Measurements from ENCODE around the gene HECA. TPM values are rescaled to one million over a fixed set of nuclear protein-coding genes. Genes with fewer than 3 reads are reported as not detected.

The HECA gene
- total RNA-seq, 2 experiments from 2014 or later: 73.3 to 78.2 TPM

DNA sequence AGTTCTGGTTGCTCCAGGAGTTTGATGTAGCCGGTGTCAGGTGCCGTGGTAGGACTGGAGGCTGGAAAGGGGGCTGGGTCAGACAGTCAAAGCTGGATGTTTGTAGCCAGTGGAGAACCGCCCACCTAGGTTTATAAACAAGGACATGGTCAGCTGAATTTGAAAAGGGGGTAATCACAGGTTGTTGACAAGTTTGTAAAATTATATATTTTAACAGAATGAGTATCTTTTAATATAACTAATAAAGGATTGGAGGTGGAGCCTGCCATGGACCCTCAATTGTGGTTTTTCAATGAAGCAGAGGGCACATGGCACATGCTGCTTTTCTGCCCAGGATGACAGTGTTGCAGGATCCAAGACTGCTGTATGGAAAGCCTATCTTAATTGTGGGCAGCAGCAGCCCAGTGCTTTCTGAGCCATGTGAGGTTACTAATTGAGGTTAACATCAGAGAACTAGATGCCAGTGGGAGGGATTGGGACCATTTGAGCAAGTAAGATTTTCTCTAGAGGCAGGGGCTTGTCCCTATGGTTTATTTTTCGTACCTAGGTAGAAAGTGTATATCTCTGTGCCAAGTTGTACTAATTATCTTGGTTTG, 9.7 kb downstream of the HECA start:
- ATAC-seq (ENCODE audit: low read depth): peak; percentile 27
- POLR2A ChIA-PET: interaction anchor here (0.7 to 3.0 kb wide), 5 partner anchors 10 to 25 kb away, joined by 3 to 16 read pairs (median 3); no protein-coding TSS in a partner anchor
- DNase-seq: no peak
- H3K27ac Mint-ChIP-seq: peak overlapping the region; percentile 65
- peaks cover 65% of the 10 kb centered on the region for H3K4me1 Mint-ChIP-seq
- peaks cover 13% of the 10 kb centered on the region for H3K36me3 Mint-ChIP-seq
- peak overlapping the region; percentile 56 for H3K4me3 Mint-ChIP-seq
- H3K27me3 Mint-ChIP-seq: no peaks in the 10 kb centered on the region
- no peaks in the 10 kb centered on the region for H3K9me3 Mint-ChIP-seq

DNA sequence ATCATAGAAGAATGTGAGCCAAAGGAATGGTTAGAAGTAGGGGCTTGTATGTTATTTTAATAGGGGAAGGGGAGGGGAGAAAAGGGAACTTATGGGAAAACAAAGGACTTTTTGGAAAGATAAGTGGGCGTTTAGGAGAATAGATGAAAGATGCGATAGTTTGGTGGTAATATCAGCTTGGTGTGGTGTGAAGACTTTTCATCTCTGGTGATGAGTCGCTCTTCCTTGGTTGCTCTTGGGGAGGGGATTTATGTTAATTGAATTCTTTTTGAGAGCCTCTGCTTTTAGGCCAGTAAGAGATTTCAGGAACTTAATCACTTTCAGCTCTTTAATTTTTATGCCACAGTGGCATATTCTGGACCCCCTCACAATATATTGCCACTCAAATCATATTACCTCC, 10.8 kb downstream of the HECA start:
- Mint-ChIP-seq H3K27me3 (no peaks in the 10 kb centered on the region), H3K4me3 (peak overlapping the region; percentile 56), H3K36me3 (peaks cover 13% of the 10 kb centered on the region), H3K4me1 (peaks cover 65% of the 10 kb centered on the region), H3K9me3 (no peaks in the 10 kb centered on the region), H3K27ac (peak overlapping the region; percentile 65)
- POLR2A ChIA-PET: interaction anchor here (0.7 to 3.0 kb wide), 4 partner anchors 8 to 24 kb away, joined by 3 to 16 read pairs (median 8); no protein-coding TSS in a partner anchor
- DNase-seq: no peak
- ATAC-seq (ENCODE audit: low read depth): no peak

DNA sequence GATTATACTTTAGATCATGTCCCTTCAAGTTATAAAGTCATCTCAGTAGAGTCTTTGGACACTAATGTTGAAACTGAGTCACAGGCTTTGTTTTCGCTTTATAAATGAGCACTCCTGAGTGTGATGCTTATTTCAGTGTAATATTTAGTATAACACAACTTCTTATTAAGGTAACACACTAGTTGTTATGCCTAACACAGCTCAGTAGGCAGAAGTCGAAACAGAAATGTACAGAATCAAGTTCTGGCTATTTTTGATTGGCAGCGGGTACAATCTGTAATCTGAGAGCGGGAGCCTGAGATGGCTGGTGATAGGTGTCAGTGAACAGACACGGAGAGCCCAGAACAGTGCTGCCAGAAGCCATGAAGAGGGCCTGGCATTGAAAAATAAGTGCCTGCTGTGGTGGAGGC, 11.4 kb downstream of the HECA start:
- DNase-seq (no peak), ATAC-seq (ENCODE audit: low read depth) (peak; percentile 9)
- Mint-ChIP-seq H3K4me3 (peak overlapping the region; percentile 56), H3K27me3 (no peaks in the 10 kb centered on the region), H3K9me3 (no peaks in the 10 kb centered on the region), H3K36me3 (peaks cover 12% of the 10 kb centered on the region), H3K27ac (peak overlapping the region; percentile 77), H3K4me1 (peaks cover 70% of the 10 kb centered on the region)
- POLR2A ChIA-PET: interaction anchor here (0.7 to 3.0 kb wide), 4 partner anchors 9 to 15 kb away, joined by 4 to 16 read pairs (median 8); no protein-coding TSS in a partner anchor

DNA sequence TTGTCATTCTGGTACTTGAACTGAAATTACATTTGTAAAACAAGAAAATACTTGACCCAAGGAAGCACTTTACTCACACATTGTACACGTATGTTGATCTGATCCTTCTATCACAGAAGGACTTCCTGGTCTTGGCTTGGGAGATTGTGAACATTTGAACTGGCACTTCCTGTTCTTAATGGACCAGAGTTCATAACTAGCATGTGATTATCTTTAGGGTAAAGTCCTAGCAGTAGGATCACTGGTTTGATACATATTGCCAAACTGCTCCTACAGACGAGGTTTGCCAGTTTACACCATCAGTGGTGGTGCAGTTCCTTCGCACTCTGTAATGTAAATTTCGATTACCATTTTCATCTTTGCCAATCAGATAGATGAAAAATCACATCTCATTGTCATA, 12.7 kb downstream of the HECA start:
- H3K4me1 Mint-ChIP-seq: peaks cover 80% of the 10 kb centered on the region
- DNase-seq: no peak
- POLR2A ChIA-PET: no interaction called here
- no peak for ATAC-seq (ENCODE audit: low read depth)
- peak overlapping the region; percentile 56 for H3K4me3 Mint-ChIP-seq
- H3K27me3 Mint-ChIP-seq: no peaks in the 10 kb centered on the region
- peaks cover 7% of the 10 kb centered on the region for H3K36me3 Mint-ChIP-seq
- H3K27ac Mint-ChIP-seq: peak overlapping the region; percentile 57
- H3K9me3 Mint-ChIP-seq: no peaks in the 10 kb centered on the region

DNA sequence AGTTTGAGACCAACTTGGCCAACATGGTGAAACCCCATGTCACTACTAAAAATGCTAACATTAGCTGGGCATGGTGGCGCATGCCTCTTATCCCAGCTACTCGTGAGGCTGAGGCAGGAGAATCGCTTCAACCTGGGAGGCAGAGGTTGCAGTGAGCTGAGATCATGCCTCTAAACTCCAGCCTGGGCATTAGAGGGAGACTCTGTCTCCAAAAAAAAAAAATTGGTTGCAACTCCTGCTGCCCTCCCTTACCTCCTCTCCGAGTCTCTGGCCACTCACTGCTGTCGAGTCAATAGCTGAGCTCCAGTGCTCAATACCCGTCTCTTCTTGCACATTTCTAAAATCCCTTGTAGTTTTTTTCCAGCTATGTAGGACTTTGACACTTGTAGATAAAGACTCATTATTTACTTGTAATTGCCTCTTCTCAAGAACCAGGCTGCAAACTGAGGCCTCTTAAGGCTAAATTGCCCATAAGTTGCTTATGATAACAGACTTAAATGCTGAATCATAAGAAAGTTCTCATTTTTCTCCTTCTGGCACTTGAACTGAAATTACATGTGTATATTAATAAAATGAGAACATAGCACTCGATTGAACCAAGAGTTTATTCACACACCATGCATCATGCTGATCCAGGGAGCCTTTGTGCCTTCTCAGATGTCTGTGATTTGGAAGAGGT, 13.8 kb downstream of the HECA start:
- Mint-ChIP-seq H3K36me3 (peaks cover 2% of the 10 kb centered on the region), H3K27me3 (no peaks in the 10 kb centered on the region), H3K27ac (peak overlapping the region; percentile 57), H3K9me3 (no peaks in the 10 kb centered on the region), H3K4me1 (peaks cover 73% of the 10 kb centered on the region), H3K4me3 (peak overlapping the region; percentile 14)
- ATAC-seq (ENCODE audit: low read depth) (no peak), DNase-seq (no peak)
- POLR2A ChIA-PET: interaction anchor here (0.7 to 0.8 kb wide), 2 partner anchors 12 to 143 kb away, joined by 3 read pairs; partner anchors contain the start of gene TXLNB

DNA sequence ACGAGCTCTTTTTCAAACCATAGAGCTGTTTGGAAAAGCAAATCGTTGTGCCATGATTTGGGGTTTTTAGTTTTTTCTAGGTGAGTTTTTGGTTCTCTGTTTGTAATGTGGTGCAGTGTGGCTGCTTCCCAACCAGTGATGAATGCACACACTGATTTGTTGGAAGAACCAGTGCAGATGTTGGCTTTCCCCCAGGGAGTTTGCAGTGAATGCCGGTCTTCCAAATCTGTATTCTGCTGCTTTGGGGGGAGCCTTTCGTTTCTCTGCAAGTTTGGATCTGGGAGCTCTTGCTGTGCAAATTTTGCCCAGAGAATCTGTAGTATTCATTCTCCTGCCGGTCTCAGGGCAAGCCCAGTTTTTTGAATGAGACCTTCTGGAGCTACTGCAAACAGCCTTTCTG, 14.5 kb downstream of the HECA start:
- Mint-ChIP-seq H3K4me3 (no peak overlapping the region), H3K9me3 (no peaks in the 10 kb centered on the region), H3K36me3 (peaks cover 3% of the 10 kb centered on the region), H3K27ac (peak overlapping the region; percentile 14), H3K4me1 (peaks cover 69% of the 10 kb centered on the region), H3K27me3 (no peaks in the 10 kb centered on the region)
- ATAC-seq (ENCODE audit: low read depth) (no peak), DNase-seq (no peak)
- POLR2A ChIA-PET: interaction anchor here (0.9 to 4.5 kb wide), 2 partner anchors 11 to 13 kb away, joined by 4 to 23 read pairs; no protein-coding TSS in a partner anchor

DNA sequence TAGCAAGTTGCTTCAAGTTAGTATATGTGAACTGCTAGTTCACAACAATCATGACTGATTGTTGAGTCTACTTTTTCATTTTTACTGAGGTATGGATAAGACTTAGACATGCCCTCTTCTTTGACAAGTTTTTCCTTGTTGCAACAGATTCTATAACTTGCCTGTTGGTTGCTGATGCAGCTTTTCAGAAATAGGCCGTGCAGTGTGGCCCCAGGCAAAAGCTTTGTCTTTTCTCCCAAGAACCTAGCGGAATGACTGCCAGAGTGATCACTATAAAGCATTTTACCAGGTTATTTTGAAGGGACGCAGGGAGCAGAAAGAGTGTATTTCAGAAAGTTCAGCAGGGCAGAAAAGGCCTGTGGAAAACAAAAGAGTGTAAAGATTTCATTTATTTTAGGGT, 16.0 kb downstream of the HECA start:
- H3K4me3 Mint-ChIP-seq: peak overlapping the region; percentile 84
- no peak for DNase-seq
- POLR2A ChIA-PET: interaction anchor here (0.9 to 4.5 kb wide), 3 partner anchors 8 to 14 kb away, joined by 3 to 23 read pairs (median 4); no protein-coding TSS in a partner anchor
- peak overlapping the region; percentile 63 for H3K27ac Mint-ChIP-seq
- no peaks in the 10 kb centered on the region for H3K27me3 Mint-ChIP-seq
- peaks cover 5% of the 10 kb centered on the region for H3K36me3 Mint-ChIP-seq
- no peaks in the 10 kb centered on the region for H3K9me3 Mint-ChIP-seq
- no peak for ATAC-seq (ENCODE audit: low read depth)
- peaks cover 65% of the 10 kb centered on the region for H3K4me1 Mint-ChIP-seq

DNA sequence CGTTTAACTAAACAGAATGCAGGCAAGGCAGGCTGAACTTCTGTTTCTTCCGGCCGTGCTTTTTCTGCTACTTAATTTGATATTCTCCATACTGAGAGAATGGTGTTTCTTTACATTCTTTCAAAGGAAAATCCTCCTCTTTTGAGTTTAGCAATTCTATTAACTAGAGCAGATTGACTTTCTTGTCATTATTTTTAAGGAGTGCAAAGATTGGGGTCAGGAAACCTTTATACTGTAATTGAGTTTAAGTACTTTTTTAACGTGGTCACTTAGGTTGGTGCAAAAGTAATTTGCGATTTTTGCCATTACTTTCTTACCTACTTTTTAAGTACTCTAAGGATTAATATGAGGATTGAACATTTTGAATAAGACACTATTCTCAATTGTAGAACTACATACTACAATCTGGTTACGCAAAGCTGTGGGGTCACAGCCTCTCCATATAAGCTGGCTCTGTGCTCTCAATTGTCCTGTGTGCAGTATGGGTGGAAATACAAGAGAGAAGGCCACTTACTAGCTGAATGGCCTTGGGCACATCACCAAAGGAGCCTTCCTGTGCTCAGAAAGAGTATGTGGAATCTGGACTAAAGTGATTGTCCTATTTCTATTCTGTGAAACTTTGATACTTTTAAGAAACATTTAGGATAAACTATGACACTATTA, 16.7 kb downstream of the HECA start:
- no peak for DNase-seq
- H3K27me3 Mint-ChIP-seq: no peaks in the 10 kb centered on the region
- peaks cover 9% of the 10 kb centered on the region for H3K36me3 Mint-ChIP-seq
- ATAC-seq (ENCODE audit: low read depth): peak; percentile 17
- H3K4me3 Mint-ChIP-seq: peak overlapping the region; percentile 84
- H3K9me3 Mint-ChIP-seq: no peaks in the 10 kb centered on the region
- POLR2A ChIA-PET: interaction anchor here (0.9 to 4.5 kb wide), 3 partner anchors 10 to 13 kb away, joined by 4 to 23 read pairs (median 10); no protein-coding TSS in a partner anchor
- H3K4me1 Mint-ChIP-seq: peaks cover 64% of the 10 kb centered on the region
- peak overlapping the region; percentile 63 for H3K27ac Mint-ChIP-seq

DNA sequence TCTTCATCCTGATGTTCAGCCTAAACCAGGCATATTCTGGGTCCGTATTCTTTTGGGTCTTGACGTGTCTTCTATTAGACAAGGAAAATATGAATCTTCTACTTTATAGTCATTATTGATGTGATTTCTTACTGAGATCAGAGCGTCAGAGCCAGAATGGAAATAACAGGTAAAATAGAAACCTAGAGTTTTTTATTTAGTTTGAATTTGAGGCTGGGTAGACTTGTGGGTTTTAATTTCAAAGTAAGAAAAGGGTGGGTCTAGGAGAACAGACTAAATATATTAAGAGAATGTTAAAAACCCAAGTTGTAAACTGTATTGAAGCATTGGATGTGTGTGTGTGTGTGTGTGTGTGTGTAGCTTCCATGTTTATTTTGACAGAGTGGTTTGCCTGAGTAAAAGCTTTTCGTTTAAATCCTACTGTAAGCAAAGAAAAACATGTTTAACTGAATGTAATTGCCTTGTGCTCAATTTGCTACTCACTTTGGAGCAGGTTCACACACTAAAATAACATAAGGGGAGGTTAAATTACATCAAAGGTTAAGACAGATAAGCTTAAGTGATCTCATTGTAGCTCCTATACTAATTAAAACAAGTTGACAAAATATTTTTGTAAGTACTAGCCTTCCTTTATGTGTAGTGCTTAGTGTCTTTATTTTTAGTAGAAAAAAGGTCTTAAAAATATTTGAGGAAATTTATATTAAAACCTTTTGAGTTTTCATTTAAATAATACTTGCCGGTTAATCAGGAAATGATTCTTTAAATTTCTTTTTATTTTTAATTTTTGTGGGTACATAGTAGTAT, 17.4 kb downstream of the HECA start:
- Mint-ChIP-seq H3K27ac (peak overlapping the region; percentile 63), H3K27me3 (no peaks in the 10 kb centered on the region)

DNA sequence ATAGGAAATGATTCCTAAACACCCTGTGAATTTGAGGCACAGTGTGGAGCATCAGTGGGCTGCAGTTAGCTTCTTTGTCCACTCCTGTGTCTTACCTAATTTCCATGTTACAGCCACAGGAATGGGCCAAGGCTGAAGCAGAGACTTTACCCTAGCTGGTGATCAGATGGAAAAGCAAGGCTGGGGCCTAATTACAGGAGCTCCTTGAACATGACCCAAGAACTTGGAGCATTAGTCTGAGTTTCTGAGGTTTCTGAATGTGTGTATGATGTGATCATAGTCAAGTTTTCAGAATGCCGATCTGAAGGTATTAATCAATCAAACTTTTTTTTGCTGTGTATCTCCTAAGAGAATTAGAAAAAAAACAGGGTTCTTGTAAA, 18.0 kb downstream of the HECA start:
- peaks cover 64% of the 10 kb centered on the region for H3K4me1 Mint-ChIP-seq
- no peak overlapping the region for H3K4me3 Mint-ChIP-seq
- POLR2A ChIA-PET: interaction anchor here (2.1 to 4.5 kb wide), 2 partner anchors 9 to 14 kb away, joined by 10 to 23 read pairs; no protein-coding TSS in a partner anchor
- H3K9me3 Mint-ChIP-seq: no peaks in the 10 kb centered on the region
- DNase-seq: no peak
- H3K36me3 Mint-ChIP-seq: peaks cover 14% of the 10 kb centered on the region
- no peak overlapping the region for H3K27ac Mint-ChIP-seq
- ATAC-seq (ENCODE audit: low read depth): no peak
- H3K27me3 Mint-ChIP-seq: no peaks in the 10 kb centered on the region

More for the DNA sequence above, 17.4 kb downstream of the HECA start:
- Mint-ChIP-seq H3K4me1 (peaks cover 61% of the 10 kb centered on the region), H3K4me3 (peak overlapping the region; percentile 84), H3K36me3 (peaks cover 11% of the 10 kb centered on the region), H3K9me3 (no peaks in the 10 kb centered on the region)
- POLR2A ChIA-PET: interaction anchor here (2.1 to 4.5 kb wide), 2 partner anchors 10 to 14 kb away, joined by 10 to 23 read pairs; no protein-coding TSS in a partner anchor
- peak; percentile 31 for ATAC-seq (ENCODE audit: low read depth)
- no peak for DNase-seq

DNA sequence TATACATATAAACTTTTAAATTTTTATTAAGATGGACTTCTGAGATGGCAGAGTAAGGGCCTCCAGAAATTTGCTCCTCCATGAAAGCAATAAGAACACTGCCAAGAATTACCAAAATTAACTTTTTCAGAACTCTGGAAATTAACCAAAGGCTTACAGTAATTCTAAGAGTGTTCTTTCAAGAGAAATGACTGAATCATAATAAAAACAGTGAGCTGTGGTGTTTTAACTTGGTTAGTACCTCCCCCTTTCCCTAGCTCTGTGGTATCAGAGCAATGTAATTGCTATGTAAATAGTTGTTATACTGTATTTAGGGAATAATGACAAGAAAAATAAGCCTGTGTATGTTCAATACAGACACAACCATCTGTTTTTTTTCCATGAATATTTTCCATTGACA, 19.0 kb downstream of the HECA start:
- POLR2A ChIA-PET: interaction anchor here (1.2 to 4.5 kb wide), 3 partner anchors 15 to 220 kb away, joined by 3 to 23 read pairs (median 4); partner anchors contain the start of gene CITED2
- H3K36me3 Mint-ChIP-seq: peaks cover 12% of the 10 kb centered on the region
- no peaks in the 10 kb centered on the region for H3K27me3 Mint-ChIP-seq
- H3K27ac Mint-ChIP-seq: no peak overlapping the region
- H3K4me1 Mint-ChIP-seq: peaks cover 59% of the 10 kb centered on the region
- ATAC-seq (ENCODE audit: low read depth) (no peak), DNase-seq (no peak)
- H3K9me3 Mint-ChIP-seq: no peaks in the 10 kb centered on the region
- no peak overlapping the region for H3K4me3 Mint-ChIP-seq

DNA sequence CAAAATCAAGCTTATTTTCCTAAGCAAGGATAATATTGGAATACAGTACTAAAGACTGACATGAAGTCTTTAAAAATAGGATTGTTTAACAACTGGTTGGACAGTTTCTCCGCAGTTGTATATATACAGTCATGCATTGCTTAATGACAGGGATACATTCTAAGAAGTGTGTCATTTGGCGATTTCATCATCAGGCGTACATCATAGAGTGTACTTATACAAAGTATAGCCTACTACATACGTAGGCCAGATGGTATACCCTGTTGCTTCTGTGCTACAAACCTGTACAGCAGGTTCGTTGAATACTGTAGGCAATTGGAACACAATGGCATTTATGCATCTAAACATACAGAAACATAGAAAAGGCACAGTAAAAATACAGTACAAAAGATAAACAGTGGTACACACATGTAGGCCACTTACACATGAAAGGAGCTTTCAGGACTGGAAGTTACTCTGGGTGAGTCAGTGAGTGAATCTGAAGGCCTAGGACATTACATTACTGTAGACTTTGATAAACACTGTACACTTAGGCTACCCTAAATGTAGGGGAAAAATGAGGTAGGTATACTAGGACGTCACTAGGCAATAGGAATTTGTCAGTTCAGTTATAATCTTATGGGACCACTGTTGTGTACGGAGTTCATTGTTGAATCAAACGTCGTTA, 20.1 kb downstream of the HECA start:
- Mint-ChIP-seq H3K27ac (no peak overlapping the region), H3K36me3 (peaks cover 12% of the 10 kb centered on the region), H3K27me3 (no peaks in the 10 kb centered on the region), H3K9me3 (no peaks in the 10 kb centered on the region), H3K4me3 (no peak overlapping the region), H3K4me1 (peaks cover 51% of the 10 kb centered on the region)
- ATAC-seq (ENCODE audit: low read depth) (no peak), DNase-seq (no peak)
- POLR2A ChIA-PET: no interaction called here
